T-helper 1 cell (primary cell): ENCODE results near the gene EML6.
"Not testable (repeated sequence)": the region's sequence is repeated elsewhere in the genome, so short reads cannot be mapped to it uniquely, and the experiment has no call there.

Experiments used
- DNase-seq, 5 donors: peaks; one replicate each; pipeline ENCODE4 v3.0.0-alpha.2; 2012 to 2020

Gene EML6

GRCh38 chr2:54853616-54854310, 130.3 kb downstream of the EML6 start:
- DNase-seq, result no peak

- no peak for DNase-seq
Observed at GRCh38 chr2:54855434-54855833, 132.0 kb downstream of the EML6 start.

DNA sequence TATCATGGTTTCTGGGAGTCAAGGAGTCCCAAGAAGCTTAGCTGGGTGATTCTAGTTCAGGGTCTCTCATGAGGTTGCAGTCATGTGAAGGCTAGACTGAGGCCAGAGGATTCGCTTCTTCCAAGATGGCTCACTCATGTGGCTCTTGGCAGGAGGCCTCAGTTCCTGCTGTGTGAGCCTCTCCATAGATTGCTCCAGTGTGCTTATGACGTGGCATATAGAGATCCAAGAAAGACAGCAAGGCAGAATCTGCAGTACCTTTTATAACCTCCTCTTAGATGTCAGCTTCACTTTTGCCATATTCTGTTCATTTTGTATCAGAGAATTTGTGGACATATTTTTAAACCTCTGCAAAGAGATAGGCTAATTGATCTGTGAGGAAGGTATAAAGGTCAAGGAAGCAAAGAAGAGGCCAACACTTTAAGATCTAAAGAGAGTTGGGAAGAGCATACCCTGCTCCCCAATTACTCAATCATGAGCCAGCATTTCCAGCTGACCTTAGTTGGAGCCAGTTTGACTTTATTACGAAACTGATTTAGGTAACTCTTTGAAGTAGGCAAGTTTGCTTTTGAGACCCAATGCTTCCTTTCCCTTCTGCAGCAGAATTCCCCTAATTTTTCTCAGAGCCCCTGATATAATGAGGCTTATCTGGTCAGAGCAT, 134.7 kb downstream of the EML6 start:
- DNase-seq, result no peak

- DNase-seq, result no peak
Observed at GRCh38 chr2:54859416-54859815, 136.0 kb downstream of the EML6 start.

- no peak for DNase-seq
Observed at GRCh38 chr2:54859997-54860701, 136.7 kb downstream of the EML6 start.

DNA sequence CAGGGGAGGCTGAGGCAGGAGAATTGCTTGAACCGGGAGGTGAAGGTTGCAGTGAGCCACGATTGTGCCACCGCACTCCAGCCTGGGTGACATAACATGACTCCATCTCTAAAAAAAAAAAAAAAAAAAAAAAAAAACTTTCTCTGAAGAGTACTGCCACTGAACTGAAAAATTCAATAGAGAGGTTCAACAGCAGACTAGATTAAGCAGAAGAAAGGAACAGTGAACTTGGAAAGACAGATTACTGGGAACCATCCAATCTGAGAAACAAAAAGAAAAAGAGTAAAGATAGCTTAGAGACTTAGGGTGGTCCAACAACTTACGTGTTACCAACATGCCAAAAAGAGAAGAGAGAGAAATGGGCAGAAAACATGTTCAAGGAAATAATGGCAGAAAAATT, 138.8 kb downstream of the EML6 start:
- no peak for DNase-seq

- no peak for DNase-seq
Observed at GRCh38 chr2:54862742-54863141, 139.3 kb downstream of the EML6 start.

GRCh38 chr2:54863660-54864059, 140.2 kb downstream of the EML6 start:
- no peak for DNase-seq

- DNase-seq, result no peak
Observed at GRCh38 chr2:54864096-54864495, 140.6 kb downstream of the EML6 start.

DNA sequence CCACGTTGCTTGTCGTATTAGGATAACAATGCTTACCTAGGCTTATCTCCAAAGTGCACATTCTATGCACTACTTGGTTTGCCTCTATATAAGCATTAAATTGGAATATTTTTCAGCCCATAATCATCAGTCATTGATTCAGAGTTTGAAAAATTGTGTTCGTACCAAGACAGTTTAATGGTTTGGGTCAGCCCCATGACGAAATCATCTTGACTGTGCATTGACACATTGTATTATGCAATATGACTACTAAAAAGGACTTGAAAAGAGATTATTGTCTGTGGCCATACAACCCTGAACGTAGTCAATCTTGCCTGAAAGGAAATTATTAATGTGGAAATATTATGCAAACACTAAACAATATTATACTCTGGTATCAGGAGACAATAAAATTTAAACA, 141.3 kb downstream of the EML6 start:
- no peak for DNase-seq

DNA sequence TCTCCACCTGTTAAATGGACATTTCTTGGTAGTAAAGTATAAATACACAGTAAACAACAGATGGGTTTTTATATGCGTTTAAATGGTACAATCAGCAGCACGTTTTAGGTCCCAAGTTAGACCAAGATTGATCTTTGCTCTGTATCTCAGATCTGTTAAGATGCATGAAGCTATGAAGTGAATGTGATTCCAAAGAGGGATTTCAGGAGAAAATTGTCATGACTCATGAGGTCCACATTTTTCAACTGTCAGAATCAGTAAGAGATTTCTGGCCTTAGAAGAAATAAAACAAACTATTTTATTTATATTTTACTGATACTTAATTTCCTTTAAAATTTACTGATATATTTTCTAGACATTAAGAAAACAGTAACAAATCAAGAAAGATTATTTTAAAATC, 142.7 kb downstream of the EML6 start:
- no peak for DNase-seq

- no peak for DNase-seq
Observed at GRCh38 chr2:54866868-54867267, 143.4 kb downstream of the EML6 start.

DNA sequence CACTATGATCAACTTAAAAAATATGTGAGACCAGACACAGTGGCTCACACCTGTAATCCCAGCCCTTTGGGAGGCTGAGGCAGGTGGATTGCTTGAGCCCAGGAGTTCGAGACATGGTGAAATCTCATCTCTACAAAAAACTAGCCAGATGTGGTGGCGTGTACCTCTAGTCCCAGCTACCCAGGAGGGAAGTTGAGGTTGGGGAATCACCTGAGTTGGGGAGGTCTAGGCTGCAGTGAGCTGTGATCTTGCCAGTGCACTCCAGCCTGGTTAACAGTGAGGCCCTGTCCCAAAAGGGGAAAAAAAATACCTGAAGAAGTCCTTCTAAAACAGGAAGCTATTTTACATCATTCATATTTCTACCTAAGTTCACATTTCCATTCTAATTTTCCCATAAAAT, 144.0 kb downstream of the EML6 start:
- no peak for DNase-seq

GRCh38 chr2:54871457-54872107, 148.1 kb downstream of the EML6 start:
- DNase-seq, result no peak

DNA sequence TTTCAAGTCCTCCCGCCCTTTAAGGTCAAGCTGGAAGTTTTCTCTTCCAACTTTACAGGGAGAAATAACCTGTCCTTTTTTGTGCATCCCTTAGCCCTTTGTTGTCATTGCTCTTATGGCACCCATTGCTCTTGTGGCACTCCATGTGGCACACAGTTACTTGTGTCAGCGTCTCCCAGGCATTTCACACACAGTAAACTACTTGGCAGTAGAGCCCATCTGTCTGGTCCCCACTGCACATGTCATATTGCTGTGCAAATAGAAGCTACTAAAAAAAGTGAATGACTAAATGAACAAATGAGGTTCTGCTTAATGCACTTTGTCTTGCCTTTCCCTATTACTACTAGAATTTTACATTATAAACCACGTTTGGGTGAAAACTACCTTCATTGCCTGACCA, 149.3 kb downstream of the EML6 start:
- DNase-seq, result no peak

DNA sequence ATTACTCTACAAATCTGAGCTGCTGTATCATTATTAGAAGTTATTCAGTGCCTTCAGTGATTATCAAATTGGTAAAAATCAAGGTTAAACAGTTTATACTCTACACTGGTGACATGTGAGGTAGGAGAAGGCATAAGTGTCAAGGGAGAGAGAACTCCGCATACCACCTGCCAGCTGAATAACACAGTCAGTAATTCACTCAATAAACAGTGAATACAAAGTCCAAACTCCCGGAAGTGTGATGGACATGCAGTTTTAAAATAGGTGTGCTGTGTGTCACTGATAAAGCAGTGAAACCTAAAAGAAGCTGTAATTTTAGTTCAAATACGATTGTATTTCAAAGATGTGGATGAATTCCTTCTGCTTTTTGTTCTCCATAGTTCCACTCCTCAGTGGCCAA, 149.8 kb downstream of the EML6 start:
- not testable (repeated sequence) for DNase-seq

GRCh38 chr2:54876764-54877163, 153.3 kb downstream of the EML6 start:
- no peak for DNase-seq

DNA sequence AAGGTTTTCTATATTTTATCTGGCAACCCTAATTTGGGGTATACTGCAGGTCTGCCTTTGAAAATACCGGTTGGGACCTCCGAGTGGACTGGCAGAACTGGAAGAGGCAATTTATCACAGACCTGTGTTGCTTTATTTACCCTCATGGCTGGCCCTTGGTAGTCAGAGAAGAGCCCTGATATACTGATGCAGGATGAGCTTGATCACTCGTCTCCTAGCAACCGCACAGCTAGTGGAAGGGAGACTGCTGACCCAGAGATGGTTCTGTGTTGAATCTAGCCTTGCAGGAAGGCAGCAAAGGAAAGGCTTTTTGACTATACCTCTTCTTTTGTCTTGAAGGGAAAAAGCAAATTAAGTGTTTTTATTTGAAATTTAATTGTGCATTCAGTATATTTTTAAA, 154.7 kb downstream of the EML6 start:
- no peak for DNase-seq

GRCh38 chr2:54879032-54879431, 155.6 kb downstream of the EML6 start:
- DNase-seq, result no peak

GRCh38 chr2:54879598-54880332, 156.3 kb downstream of the EML6 start:
- no peak for DNase-seq

GRCh38 chr2:54880428-54880827, 157.0 kb downstream of the EML6 start:
- DNase-seq, result no peak

DNA sequence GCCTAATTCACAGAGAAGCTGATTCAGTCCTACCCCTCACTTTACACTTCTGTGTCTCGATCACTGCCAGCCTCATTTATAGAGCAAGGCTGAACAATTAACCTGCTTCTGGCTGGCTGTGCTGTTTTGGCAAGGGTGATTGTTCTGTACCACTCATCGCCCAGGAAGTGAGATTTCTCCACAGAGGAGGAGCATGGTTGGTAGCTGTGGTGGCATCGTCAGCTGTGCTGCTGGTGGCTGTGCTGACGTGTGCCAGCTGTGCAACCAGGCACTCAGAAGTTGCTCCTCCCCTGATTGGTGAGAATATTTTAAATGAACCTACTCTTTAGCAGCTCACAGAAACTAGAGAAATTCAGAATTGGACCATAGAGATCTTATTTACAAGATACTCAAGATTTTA, 158.3 kb downstream of the EML6 start:
- DNase-seq, result no peak

DNA sequence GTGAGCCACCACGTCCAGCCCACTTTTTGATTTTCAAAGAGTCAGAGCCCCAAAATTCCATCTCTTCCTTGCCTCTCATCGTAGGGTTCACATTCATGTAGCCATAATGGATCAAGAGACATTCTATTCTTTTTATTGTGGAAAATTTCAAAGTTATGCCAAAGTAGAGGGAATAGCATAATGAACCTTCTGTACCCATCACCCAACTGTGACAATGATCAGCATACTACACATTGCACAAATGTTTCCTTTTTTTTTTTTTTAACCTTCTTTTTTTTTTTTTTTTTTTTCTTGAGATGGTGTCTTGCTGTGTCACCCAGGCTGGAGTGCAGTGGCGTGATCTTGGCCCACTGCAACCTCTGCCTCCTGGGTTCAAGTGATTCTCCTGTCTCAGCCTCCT, 162.4 kb downstream of the EML6 start:
- no peak for DNase-seq
